GM12892 (cell line): ENCODE data around the gene TMED5.

Experiments used
- DNase-seq: peaks from one replicate; pipeline ENCODE4 v3.0.0; 2011; ENCODE audit not compliant: insufficient read length
- FAIRE-seq: peaks from 2 replicates; lab custom pipeline; 2011; peaks lifted over from hg19 to GRCh38; lab: Jason Lieb, UNC
- POLR2A ChIP-seq: IDR thresholded peaks from 2 replicates; pipeline ENCODE4 v1.6.1; 2011; ENCODE audit warnings: low read depth, low read length, control low read depth
- POLR2AphosphoS5 ChIP-seq: IDR thresholded peaks from 2 replicates; pipeline ENCODE4 v1.6.1; 2011; ENCODE audit warnings: low read depth, low read length, control low read depth
- TAF1 ChIP-seq: IDR thresholded peaks from 2 replicates; pipeline ENCODE4 v1.6.1; 2011; ENCODE audit warnings: low read depth, mild to moderate bottlenecking, control low read depth, low read length, borderline replicate concordance

TMED5 gene

DNA sequence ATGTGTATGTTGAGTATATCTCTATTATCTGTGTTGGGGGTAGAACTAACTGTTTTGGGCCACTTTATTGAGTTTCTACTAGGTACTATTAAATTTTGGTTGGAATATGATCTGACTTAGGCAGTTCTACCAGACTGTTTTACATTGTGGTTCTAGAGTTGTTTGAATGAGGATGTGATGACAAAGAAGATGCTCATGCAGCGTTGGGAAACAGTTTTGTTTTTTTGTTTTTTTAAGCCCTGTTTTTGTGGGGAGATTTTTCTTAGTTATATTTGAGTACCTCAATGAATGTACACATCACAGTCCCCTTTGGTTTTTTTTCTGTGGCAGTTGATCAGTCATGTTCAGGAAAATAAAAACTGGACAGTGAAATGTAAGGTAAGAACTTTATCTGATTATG, 40.1 kb downstream of the TMED5 start:
- TF ChIP-seq POLR2A (no peak), POLR2AphosphoS5 (no peak), TAF1 (no peak)
- FAIRE-seq (no peak), DNase-seq (no peak)

DNA sequence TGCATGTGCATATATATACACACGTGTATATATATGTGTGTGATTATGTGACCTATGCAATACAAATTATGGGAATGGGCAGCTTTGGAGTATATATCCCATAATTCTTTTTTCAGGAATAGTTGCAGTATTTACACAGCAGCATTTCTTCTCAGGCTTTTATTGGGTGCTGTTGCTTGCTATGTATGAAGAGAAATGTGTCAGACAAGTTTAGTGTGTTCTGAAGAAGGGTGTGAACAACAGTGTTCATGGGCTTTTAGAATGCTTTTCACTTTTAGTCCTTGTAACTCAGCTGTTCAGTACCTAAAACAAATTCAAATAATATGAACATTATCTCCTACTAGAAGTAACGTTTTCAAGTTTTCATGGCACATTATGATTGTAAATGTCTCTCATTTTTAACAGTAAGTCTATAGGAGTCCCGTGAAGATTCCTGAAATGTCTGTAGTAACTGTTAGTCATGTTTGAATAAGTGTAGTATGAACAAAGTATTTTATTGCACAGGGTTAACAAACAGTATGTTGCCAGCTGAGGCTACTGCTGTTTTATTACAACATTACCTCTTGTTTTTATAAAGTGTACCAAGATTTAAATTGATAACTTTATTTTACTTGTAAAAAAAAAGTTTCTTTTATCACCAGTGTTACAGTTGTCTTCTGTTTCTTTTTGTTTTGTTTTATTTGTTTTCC, 42.5 kb downstream of the TMED5 start:
- no peak for TF ChIP-seq POLR2AphosphoS5
- no peak for TF ChIP-seq TAF1
- TF ChIP-seq POLR2A: no peak
- FAIRE-seq (no peak), DNase-seq (no peak)

DNA sequence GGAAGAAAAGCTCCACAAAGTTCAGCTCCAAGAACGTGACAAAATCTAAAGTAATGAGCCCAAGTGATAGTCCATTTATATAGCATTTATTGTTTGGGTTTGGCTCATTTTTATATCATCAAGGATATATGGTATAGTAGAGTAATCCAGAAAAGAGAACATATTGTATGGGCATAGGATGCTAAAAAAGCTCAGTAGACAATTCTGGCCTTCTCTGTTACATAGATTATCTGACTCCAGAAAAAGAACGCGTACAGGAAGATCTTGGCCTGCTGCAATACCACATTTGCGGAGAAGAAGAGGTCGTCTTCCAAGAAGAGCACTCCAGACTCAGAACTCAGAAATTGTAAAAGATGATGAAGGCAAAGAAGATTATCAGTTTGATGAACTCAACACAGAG, 43.8 kb downstream of the TMED5 start:
- DNase-seq: no peak
- no peak for TF ChIP-seq POLR2A
- no peak for TF ChIP-seq POLR2AphosphoS5
- TF ChIP-seq TAF1: no peak
- FAIRE-seq: no peak

DNA sequence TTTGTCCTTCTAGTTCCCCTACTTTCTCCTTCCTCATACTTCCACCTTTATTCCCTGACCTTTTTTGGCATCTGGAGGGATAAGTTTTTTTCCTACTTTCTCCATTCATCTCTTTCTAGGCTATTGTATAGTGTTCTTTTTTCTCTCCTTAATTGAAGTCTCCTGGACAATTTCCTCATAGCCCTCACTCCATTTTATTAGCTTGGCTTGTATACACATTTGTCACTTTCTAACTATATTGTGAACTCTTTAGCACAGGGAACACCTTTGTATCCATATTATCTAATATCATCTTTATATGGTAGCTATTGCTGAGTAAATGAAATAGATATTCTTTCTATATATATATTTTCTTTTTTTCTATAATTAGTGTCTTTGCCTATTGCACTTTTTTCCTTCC, 47.6 kb downstream of the TMED5 start:
- DNase-seq: no peak
- no peak for TF ChIP-seq TAF1
- TF ChIP-seq POLR2AphosphoS5: no peak
- TF ChIP-seq POLR2A: no peak
- FAIRE-seq: no peak

DNA sequence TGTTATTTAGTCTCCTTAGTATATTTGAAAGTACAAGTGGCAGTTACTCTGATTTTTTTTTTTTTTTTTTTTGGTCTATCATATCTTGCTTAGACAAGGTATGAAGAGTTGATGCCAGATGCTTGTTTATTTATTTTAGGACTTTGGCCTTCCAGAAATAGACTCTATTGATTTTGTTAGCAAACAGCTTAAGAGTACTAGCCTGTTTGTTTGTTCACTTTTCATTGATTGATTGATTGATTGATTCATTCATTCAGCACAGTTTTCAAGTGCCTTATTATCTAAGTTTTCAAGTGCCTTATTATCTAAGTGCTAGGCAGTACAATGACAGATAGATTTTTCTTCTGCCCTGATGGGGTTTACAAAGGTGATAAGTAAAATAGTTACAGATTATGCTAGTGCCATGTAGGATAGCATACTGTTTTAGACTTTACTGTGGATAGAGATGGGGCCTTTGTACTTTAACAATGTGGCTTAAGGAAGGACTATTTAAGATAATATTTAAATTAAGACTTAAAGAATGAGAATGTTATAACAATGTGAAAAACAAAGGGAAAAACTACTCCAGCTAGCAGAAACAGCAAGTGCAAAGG, 50.6 kb downstream of the TMED5 start:
- no peak for TF ChIP-seq TAF1
- no peak for TF ChIP-seq POLR2AphosphoS5
- TF ChIP-seq POLR2A: no peak
- DNase-seq (no peak), FAIRE-seq (no peak)

DNA sequence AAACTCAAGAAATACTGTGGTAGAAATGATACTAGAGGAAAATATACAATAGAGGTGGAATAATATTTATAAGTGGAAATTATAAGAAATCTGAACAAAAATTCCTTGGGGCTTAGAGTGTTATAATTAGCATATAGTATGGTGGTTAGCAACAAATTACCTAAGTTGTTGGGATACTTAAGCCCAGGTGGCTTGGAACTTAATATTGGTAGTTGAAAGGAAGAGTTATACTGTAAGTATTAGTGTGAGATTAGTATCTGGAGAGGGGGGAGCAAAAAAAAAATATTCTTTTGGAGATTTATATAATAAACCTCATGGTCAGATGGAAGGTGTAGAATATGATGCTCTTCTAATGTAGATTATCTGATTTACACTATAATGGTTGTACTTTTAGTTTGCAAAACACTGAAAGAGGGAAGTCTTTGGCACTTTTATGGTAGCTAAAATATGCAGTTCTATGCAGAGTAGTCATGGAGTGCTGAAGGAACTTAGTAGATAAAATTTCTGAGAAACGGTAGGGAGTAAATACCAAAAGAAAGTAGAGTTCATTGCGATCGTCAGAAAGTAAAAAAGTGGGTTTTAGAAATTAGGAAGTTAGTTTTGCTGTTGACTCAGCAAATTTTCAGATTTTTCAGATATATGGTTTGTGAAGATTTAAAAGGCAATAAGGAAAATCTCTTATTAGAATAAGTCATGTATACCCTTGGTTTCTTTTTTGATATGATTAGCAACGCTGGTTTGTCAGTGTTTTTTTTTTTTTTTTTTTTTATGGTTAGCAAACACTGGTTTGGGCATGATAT, 55.5 kb downstream of the TMED5 start:
- FAIRE-seq: no peak
- TF ChIP-seq TAF1 (no peak), POLR2AphosphoS5 (no peak), POLR2A (no peak)
- DNase-seq: no peak

DNA sequence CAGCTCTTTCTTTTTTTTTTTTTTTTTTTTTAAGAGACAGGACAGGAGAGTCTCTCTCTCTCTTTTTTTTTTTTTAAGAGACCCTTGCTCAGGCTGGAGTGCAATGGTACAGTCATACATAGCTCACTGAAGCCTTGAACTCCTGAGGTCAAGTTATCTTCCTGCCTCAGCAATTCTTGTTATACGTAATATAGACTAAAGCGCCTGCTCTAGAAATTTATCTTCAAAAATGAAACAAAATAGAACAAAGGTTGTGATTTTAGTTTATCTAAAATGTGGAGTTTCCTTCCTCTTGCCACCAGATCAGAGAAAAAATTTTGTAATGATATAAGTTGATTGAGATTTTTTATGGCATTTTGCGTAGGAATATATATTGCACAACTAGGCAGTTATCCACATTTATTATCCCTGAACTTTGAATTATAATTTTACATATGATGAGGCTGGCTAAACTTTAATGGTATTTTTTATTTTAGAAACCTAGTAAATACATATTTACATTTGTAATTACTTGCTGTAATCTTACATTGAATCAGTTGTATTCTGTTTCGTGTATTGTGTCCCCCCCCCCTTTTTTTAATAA, 56.9 kb downstream of the TMED5 start:
- no peak for TF ChIP-seq TAF1
- no peak for TF ChIP-seq POLR2AphosphoS5
- no peak for TF ChIP-seq POLR2A
- no peak for FAIRE-seq
- DNase-seq: no peak

DNA sequence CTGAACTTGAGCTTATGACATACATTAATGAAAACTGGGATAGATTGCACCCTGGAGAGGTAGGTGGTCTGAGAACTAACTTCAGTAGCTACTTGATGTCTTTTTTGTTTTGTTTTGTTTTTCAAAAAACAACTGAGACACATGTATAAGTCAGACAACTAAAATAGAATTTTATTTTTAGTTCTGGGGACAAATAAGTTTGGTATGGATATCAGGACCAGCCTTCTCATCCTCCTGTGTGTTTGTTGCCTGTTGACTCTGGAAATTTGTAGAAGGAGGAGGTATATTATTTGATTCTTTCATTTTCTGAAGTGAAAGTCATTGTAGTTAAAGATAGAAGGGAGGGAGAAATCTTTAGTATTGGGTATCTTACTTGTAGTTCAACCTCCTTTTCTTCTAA, 59.6 kb downstream of the TMED5 start:
- TF ChIP-seq POLR2AphosphoS5 (no peak), TAF1 (no peak), POLR2A (no peak)
- DNase-seq (no peak), FAIRE-seq (no peak)

DNA sequence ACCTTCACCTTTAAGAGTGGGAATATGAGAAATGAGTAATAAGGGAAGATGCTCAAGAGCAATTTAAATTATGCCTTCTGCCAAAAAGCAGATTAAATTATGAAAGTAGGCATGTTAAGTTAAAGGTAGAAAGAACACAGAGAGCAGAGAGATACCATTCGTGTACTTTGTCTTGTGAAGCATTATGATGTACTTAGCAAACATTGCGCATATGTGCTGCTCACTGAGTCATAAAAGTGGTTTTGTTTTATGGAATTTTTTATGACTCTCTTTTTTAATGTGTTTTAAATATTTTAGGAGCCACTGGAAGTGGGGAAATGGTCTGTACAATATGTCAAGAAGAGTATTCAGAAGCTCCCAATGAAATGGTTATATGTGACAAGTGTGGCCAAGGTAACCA, 65.8 kb downstream of the TMED5 start:
- DNase-seq (no peak), FAIRE-seq (no peak)
- TF ChIP-seq POLR2AphosphoS5: no peak
- TF ChIP-seq POLR2A: no peak

DNA sequence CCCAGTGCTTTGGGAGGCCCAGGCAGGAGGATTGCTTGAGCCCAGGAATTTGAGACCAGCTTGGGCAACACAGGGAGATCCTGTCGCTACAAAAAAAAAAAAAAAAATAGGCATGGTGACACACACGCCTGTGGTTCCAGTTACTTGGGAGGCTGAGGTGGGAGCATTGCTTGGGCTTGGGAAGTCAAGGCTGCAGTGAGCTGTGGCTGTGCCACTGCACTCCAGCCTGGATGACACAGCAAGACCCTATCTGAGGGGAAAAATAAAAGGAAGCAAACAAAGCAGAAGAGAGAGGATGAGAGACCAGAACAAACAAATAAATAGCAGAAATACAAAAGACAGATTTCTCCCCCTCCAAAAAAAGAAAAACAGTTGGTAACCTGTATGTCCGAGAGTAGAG, 67.1 kb downstream of the TMED5 start:
- FAIRE-seq: no peak
- DNase-seq: no peak
- TF ChIP-seq POLR2AphosphoS5 (no peak), POLR2A (no peak), TAF1 (no peak)

DNA sequence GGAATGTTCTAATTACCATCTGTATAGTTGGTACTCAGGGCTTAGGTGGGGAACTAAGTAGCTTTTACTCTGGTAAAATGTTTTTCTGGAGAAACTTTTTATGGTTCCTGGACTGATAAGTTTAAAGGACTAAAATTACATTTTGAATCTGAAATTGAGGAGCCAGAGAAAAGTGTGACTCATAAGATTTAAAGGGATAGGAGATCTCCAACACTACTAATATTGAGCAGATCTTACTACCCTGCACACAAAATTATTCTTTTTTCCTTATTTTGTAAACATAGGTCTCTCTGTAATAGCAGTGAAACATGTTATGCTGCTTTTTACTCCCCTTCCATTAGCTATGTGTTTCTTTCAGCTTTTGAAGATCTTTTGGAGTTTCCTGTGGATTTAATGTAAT, 68.7 kb downstream of the TMED5 start:
- DNase-seq (no peak), FAIRE-seq (no peak)
- no peak for TF ChIP-seq POLR2A
- no peak for TF ChIP-seq TAF1
- TF ChIP-seq POLR2AphosphoS5: no peak

DNA sequence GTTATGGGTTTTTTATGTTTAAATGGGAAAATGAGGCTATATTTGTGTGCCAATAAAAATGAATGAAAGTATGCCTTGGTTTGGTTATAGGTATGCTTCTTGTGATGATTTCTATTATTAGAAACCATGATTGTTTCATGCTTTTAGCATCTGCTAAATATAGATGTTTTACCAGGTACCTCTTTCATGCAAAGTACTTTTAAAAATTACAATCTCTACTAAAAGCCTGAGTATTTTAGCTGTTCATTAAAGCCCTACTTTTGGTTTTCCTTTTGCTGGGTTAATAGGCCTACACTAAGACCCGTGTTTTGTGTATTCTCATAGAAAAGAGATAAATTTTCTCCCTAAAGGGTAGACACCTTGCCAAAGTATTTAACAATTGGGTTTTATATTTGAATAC, 69.1 kb downstream of the TMED5 start:
- DNase-seq (no peak), FAIRE-seq (no peak)
- no peak for TF ChIP-seq TAF1
